ENCODE data around the gene NADK2.

GRCh38 chr5:36198281-36198680 lies 43.4 kb downstream of the NADK2 start:
- TF ChIP-seq POLR2AphosphoS5 (IDR thresholded peaks at IDR 0.05; ENCODE audit: insufficient read depth, low read depth, low read length) = no peak
- TF ChIP-seq POLR2A (IDR thresholded peaks at IDR 0.05; ENCODE audit: low read depth, low read length) = no peak
- TF ChIP-seq MYC (IDR thresholded peaks at IDR 0.05; ENCODE audit: low read depth, low read length) = no peak
- TF ChIP-seq CTCF (IDR thresholded peaks at IDR 0.05; ENCODE audit: extremely low read depth in 1 of 2, insufficient read depth in 1 of 2, low read depth in 1 of 2, low read length in 2 of 2) = no peak

Measured in endothelial cell of umbilical vein (primary cell).